OCI-LY1 (cell line): ENCODE results near the gene HIC1.

Experiments
- CTCF ChIP-seq: fragments of 200-600 bp; sonication (generic), shearing (Covaris generic); IDR thresholded peaks from 2 replicates; pipeline ENCODE4 v1.5.1; 2017; ENCODE audit warnings: mild to moderate bottlenecking, antibody characterized with exemption, low read length, moderate library complexity, mixed read lengths
- EZH2 ChIP-seq: fragments of 200-600 bp; sonication (generic), shearing (Covaris generic); IDR thresholded peaks from 2 replicates; pipeline ENCODE4 v1.8.0; 2017; ENCODE audit warnings: borderline replicate concordance, mixed run types, mild to moderate bottlenecking, antibody characterized with exemption, low read length, moderate library complexity, mixed read lengths

DNA sequence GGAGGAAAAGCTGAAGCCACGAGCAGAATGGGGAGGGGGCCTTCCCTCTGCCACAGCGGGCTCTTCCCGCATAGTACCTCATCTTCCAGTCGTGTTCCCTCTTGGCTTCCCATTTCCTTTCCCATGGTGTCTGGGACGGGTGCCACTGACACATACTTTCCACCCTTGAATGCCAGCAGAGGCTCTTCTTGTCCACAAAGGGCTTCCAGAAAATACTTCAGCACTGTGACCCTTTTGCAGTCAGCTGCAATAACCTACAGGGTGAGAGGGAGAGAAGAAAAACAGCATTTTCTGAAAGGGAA, 30.7 kb downstream of the HIC1 start:
- no peak for TF ChIP-seq CTCF
- no peak for TF ChIP-seq EZH2
